MM.1S (cell line): ENCODE measurements around the gene AVP.
"Not testable (repeated sequence)": the region's sequence is repeated elsewhere in the genome, so short reads cannot be mapped to it uniquely, and the experiment has no call there.

Source experiments
- EZH2 ChIP-seq: fragments of 300-600 bp; sonication (generic); optimal IDR thresholded peaks from 2 replicates; pipeline ENCODE3; 2017; ENCODE audit warnings: low read depth, mild to moderate bottlenecking, antibody characterized with exemption, low read length, mixed read lengths
- EZH2phosphoT487 ChIP-seq: fragments of 300-600 bp; sonication (generic); IDR thresholded peaks from 2 replicates; pipeline ENCODE4 v1.6.1; 2018; ENCODE audit warnings: antibody characterized with exemption, low read length
- TF ChIP-seq, protein P1 (sequence below): fragments of 300-600 bp; sonication (generic); IDR thresholded peaks from 2 replicates; pipeline ENCODE4 v1.5.1; 2016; ENCODE audit warnings: antibody characterized with exemption, low read length, mixed read lengths

DNA sequence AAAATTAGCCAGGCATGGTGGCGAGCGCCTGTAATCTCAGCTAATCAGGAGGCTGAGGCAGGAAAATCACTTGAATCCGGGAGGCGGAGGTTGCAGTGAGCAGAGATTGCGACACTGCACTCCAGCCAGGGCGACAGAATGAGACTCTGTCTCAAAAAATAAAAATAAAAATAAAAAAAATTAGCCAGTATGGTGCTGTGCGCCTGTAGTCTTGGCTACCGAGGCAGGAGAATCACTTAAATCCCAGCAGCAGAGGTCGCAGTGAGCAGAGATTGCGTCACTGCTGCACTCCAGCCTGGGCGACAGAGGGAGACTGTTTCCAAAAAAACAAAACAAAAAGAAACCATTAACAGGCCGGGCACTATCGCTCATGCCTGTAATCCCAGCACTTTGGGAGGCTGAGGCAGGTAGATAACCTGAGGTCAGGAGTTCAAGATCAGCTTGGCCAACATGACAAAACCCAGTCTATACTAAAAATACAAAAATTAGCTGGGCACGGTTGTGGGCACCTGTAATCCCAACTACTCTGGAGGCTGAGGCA is 33.4 kb upstream of the AVP start:
- TF ChIP-seq EZH2, EZH2phosphoT487: not testable (repeated sequence)
- TF ChIP-seq, protein P1, sequence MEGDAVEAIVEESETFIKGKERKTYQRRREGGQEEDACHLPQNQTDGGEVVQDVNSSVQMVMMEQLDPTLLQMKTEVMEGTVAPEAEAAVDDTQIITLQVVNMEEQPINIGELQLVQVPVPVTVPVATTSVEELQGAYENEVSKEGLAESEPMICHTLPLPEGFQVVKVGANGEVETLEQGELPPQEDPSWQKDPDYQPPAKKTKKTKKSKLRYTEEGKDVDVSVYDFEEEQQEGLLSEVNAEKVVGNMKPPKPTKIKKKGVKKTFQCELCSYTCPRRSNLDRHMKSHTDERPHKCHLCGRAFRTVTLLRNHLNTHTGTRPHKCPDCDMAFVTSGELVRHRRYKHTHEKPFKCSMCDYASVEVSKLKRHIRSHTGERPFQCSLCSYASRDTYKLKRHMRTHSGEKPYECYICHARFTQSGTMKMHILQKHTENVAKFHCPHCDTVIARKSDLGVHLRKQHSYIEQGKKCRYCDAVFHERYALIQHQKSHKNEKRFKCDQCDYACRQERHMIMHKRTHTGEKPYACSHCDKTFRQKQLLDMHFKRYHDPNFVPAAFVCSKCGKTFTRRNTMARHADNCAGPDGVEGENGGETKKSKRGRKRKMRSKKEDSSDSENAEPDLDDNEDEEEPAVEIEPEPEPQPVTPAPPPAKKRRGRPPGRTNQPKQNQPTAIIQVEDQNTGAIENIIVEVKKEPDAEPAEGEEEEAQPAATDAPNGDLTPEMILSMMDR: peak; percentile 28
